MM.1S (cell line): ENCODE data around the gene UPP1.
A peak's percentile ranks its signal among the peaks of the same experiment; 100 is the strongest.

ENCODE experiments used
- DNase-seq: peaks from one replicate; pipeline ENCODE4 v3.0.0-alpha.2; 2015
- H2AFZ ChIP-seq: fragments of 300-600 bp; sonication (generic); 2 replicates; pipeline ENCODE4 v1.6.0; 2016; ENCODE audit warnings: antibody characterized with exemption, low read length
- H3F3A ChIP-seq: fragments of 300-600 bp; sonication (generic); 2 replicates; pipeline ENCODE4 v1.6.1; 2016; ENCODE audit warnings: mild to moderate bottlenecking, antibody characterized with exemption, low read length, moderate library complexity, mixed read lengths; ENCODE audit not compliant: insufficient read depth
- H3K27ac ChIP-seq: fragments of 300-600 bp; sonication (generic); 2 replicates; pipeline ENCODE4 v1.5.1; 2016; ENCODE audit warnings: mild to moderate bottlenecking, low read length
- H3K27me3 ChIP-seq: fragments of 300-600 bp; sonication (generic); replicated peaks from 2 replicates; pipeline ENCODE4 v1.6.0; 2016; ENCODE audit warnings: low read length; ENCODE audit not compliant: insufficient read depth
- H3K36me3 ChIP-seq: fragments of 300-600 bp; sonication (generic); replicated peaks from 2 replicates; pipeline ENCODE4 v1.6.1; 2016; ENCODE audit warnings: mild to moderate bottlenecking, low read length, mixed read lengths; ENCODE audit not compliant: insufficient read depth
- H3K4me1 ChIP-seq: fragments of 300-600 bp; sonication (generic); 2 replicates; pipeline ENCODE4 v1.6.1; 2016; ENCODE audit warnings: low read length, mixed read lengths
- H3K4me2 ChIP-seq: fragments of 300-600 bp; sonication (generic); 2 replicates; pipeline ENCODE4 v1.6.0; 2016; ENCODE audit warnings: low read depth, low read length
- H3K4me3 ChIP-seq: fragments of 300-600 bp; sonication (generic); 2 replicates; pipeline ENCODE4 v1.5.1; 2016; ENCODE audit warnings: low read length, mixed read lengths
- H3K79me2 ChIP-seq: fragments of 300-600 bp; sonication (generic); 2 replicates; pipeline ENCODE4 v1.6.1; 2016; ENCODE audit warnings: mixed run types, low read length, mixed read lengths
- H3K9ac ChIP-seq: fragments of 300-600 bp; sonication (generic); 2 replicates; pipeline ENCODE4 v1.6.1; 2016; ENCODE audit warnings: low read length, mixed read lengths
- H3K9me2 ChIP-seq: fragments of 300-600 bp; sonication (generic); replicated peaks from 2 replicates; pipeline ENCODE4 v1.6.1; 2016; ENCODE audit warnings: mild to moderate bottlenecking, low read length, mixed read lengths; ENCODE audit not compliant: insufficient read depth
- H3K9me3 ChIP-seq: fragments of 300-600 bp; sonication (generic); replicated peaks from 2 replicates; pipeline ENCODE4 v1.6.1; 2016; ENCODE audit warnings: mild to moderate bottlenecking, low read length, mixed read lengths; ENCODE audit not compliant: insufficient read depth
- H4K20me1 ChIP-seq: fragments of 300-600 bp; sonication (generic); 2 replicates; pipeline ENCODE4 v1.6.1; 2016; ENCODE audit warnings: mild to moderate bottlenecking, low read length, moderate library complexity, mixed read lengths; ENCODE audit not compliant: insufficient read depth
- CTCF ChIP-seq: fragments of 300-600 bp; sonication (generic); IDR thresholded peaks from 2 replicates; pipeline ENCODE4 v1.5.1; 2016; ENCODE audit warnings: antibody characterized with exemption, low read length, mixed read lengths
- EZH2 ChIP-seq: fragments of 300-600 bp; sonication (generic); optimal IDR thresholded peaks from 2 replicates; pipeline ENCODE3; 2017; ENCODE audit warnings: low read depth, mild to moderate bottlenecking, antibody characterized with exemption, low read length, mixed read lengths
- EZH2phosphoT487 ChIP-seq: fragments of 300-600 bp; sonication (generic); IDR thresholded peaks from 2 replicates; pipeline ENCODE4 v1.6.1; 2018; ENCODE audit warnings: antibody characterized with exemption, low read length

UPP1 gene

GRCh38 chr7:48087349-48087748, 1.7 kb upstream of the UPP1 start:
- H3K36me3 ChIP-seq = no peaks in the 10 kb centered on the region
- peaks cover 36% of the 10 kb centered on the region for H3K4me1 ChIP-seq
- H3K9ac ChIP-seq = peak overlapping the region; percentile 88; the same call in 1 of the 2 replicates
- H3K9me3 ChIP-seq = no peaks in the 10 kb centered on the region
- TF ChIP-seq EZH2 (no peak), EZH2phosphoT487 (no peak), CTCF (no peak)
- DNase-seq = peak; percentile 55
- H2AFZ ChIP-seq = peak overlapping the region; percentile 48
- H3K4me2 ChIP-seq = peak overlapping the region; percentile 88
- no peaks in the 10 kb centered on the region for H3K9me2 ChIP-seq
- peak overlapping the region; percentile 99 for H3K27ac ChIP-seq
- H3F3A ChIP-seq = peaks cover 36% of the 10 kb centered on the region
- no peaks in the 10 kb centered on the region for H3K27me3 ChIP-seq
- H3K4me3 ChIP-seq = peak overlapping the region; percentile 26
- H4K20me1 ChIP-seq = no peaks in the 10 kb centered on the region
- H3K79me2 ChIP-seq = peaks cover 10% of the 10 kb centered on the region

GRCh38 chr7:48088559-48089045, 463 bp upstream of the UPP1 start:
- Histone ChIP-seq H2AFZ (peak overlapping the region; percentile 71), H3K79me2 (peaks cover 10% of the 10 kb centered on the region), H3K9me3 (no peaks in the 10 kb centered on the region), H3F3A (peaks cover 36% of the 10 kb centered on the region), H4K20me1 (no peaks in the 10 kb centered on the region), H3K9ac (peak overlapping the region; percentile 88), H3K9me2 (no peaks in the 10 kb centered on the region), H3K4me1 (peaks cover 36% of the 10 kb centered on the region), H3K27me3 (no peaks in the 10 kb centered on the region), H3K4me3 (peak overlapping the region; percentile 64), H3K36me3 (no peaks in the 10 kb centered on the region), H3K27ac (peak overlapping the region; percentile 99), H3K4me2 (peak overlapping the region; percentile 88)
- TF ChIP-seq EZH2 (no peak), EZH2phosphoT487 (no peak), CTCF (no peak)
- DNase-seq = peak; percentile 74

- Histone ChIP-seq H3K79me2 (peaks cover 10% of the 10 kb centered on the region), H4K20me1 (no peaks in the 10 kb centered on the region), H3K9me3 (no peaks in the 10 kb centered on the region), H3K36me3 (no peaks in the 10 kb centered on the region), H3K9ac (peak overlapping the region; percentile 79; the same call in 1 of the 2 replicates), H3F3A (peaks cover 36% of the 10 kb centered on the region), H2AFZ (no peak overlapping the region; the same call in 1 of the 2 replicates), H3K4me2 (peak overlapping the region; percentile 93), H3K4me1 (peaks cover 29% of the 10 kb centered on the region), H3K9me2 (no peaks in the 10 kb centered on the region), H3K4me3 (peak overlapping the region; percentile 89), H3K27me3 (no peaks in the 10 kb centered on the region), H3K27ac (no peak overlapping the region)
- no peak for DNase-seq
- TF ChIP-seq EZH2 (no peak), EZH2phosphoT487 (no peak), CTCF (no peak)
Observed at GRCh38 chr7:48090095-48090805, 1.2 kb downstream of the UPP1 start.
